ENCODE data around the gene NCOA3.
"Not testable (repeated sequence)": the region's sequence is repeated elsewhere in the genome, so short reads cannot be mapped to it uniquely, and the experiment has no call there.

Gene NCOA3

DNA sequence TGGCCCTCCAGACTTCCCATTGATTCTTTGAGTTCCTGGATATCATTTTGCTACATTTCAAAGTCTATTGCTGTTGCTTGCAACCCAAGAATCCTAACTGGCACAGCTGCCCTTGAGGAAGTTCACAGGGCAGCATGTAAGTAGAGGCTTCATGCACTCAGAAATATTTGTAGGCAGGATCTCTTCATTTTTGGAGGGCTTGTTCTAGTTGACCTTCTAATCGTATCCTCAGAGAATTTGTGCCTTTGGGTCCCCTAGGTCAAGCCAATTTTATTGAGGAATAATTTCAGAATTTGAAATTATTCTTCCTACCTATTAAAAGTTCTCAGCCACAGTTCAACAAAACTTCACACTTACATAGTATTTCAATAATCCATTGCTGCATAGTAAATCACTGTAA lies 5.6 kb upstream of the NCOA3 start:
- TF ChIP-seq CTCF (IDR thresholded peaks at IDR 0.05; ENCODE audit: insufficient read depth, missing control alignments) = no peak
- FAIRE-seq (no peak), DNase-seq (ENCODE audit: insufficient read length, low spot score) (no peak)

- no peak for FAIRE-seq
- no peak for TF ChIP-seq CTCF (IDR thresholded peaks at IDR 0.05; ENCODE audit: insufficient read depth, missing control alignments)
- DNase-seq (ENCODE audit: insufficient read length, low spot score) = no peak
These were observed 3.1 kb upstream of the NCOA3 start for GRCh38 chr20:47498606-47499005.

DNA sequence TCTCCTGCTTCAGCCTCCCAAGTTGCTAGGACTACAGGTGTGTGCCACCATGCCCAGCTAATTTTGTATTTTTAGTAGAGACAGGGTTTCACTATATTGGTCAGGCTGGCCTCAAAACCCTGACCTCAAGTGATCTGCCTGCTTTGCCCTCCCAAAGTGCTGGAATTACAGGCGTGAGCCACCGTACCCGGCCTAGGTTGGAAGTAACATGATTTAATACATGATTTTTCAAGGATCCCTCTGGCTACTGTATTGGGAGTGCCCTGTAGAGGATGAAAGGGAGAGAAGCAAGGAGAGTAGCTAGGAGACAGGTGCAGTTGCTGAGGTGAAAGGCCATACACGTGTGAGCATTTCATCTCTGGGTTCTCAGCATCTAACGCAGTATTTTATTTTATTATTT lies 2.6 kb upstream of the NCOA3 start:
- DNase-seq (ENCODE audit: insufficient read length, low spot score) = no peak
- no peak for FAIRE-seq
- no peak for TF ChIP-seq CTCF (IDR thresholded peaks at IDR 0.05; ENCODE audit: insufficient read depth, missing control alignments)

DNA sequence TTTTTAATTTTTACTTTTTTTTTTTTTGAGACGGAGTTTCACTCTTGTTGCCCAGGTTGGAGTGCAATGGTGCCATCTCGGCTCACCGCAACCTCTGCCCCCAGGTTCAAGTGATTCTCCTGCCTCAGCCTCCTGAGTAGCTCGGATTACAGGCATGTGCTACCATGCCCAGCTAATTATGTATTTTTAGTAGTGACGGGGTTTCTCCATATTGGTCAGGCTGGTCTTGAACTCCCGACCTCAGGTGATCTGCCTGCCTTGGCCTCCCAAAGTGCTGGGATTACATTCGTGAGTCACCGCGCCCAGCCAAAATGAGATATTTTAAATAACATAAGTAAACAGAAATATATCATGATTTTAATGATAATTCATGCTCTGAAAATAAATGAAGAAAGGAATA lies 1.6 kb upstream of the NCOA3 start:
- not testable (repeated sequence) for DNase-seq (ENCODE audit: insufficient read length, low spot score); FAIRE-seq

DNA sequence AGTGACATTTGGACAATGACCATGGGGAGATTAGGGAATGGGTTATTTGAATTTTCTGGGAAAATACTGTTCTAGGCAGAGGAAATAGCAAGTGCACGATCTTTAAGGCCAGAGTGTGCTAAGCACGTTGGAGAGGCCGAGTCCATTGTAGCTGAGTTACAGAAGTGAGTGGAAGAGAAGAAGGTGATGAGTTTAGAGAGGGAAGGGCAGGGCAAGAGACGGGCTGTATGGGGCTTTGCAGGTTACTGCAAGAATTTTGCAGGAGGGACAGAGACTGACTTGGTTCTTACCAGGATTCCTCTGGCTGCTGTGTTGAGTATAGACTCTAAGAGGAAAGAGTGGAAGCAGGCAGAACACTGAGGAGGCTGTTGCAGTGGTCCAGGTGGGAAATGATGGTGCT lies 1.1 kb upstream of the NCOA3 start:
- FAIRE-seq (no peak), DNase-seq (ENCODE audit: insufficient read length, low spot score) (no peak)
- no peak for TF ChIP-seq CTCF (IDR thresholded peaks at IDR 0.05; ENCODE audit: insufficient read depth, missing control alignments)

- no peak for TF ChIP-seq CTCF (IDR thresholded peaks at IDR 0.05; ENCODE audit: insufficient read depth, missing control alignments)
- DNase-seq (ENCODE audit: insufficient read length, low spot score) (no peak), FAIRE-seq (no peak)
These were observed 588 bp upstream of the NCOA3 start for GRCh38 chr20:47501116-47501481.

DNA sequence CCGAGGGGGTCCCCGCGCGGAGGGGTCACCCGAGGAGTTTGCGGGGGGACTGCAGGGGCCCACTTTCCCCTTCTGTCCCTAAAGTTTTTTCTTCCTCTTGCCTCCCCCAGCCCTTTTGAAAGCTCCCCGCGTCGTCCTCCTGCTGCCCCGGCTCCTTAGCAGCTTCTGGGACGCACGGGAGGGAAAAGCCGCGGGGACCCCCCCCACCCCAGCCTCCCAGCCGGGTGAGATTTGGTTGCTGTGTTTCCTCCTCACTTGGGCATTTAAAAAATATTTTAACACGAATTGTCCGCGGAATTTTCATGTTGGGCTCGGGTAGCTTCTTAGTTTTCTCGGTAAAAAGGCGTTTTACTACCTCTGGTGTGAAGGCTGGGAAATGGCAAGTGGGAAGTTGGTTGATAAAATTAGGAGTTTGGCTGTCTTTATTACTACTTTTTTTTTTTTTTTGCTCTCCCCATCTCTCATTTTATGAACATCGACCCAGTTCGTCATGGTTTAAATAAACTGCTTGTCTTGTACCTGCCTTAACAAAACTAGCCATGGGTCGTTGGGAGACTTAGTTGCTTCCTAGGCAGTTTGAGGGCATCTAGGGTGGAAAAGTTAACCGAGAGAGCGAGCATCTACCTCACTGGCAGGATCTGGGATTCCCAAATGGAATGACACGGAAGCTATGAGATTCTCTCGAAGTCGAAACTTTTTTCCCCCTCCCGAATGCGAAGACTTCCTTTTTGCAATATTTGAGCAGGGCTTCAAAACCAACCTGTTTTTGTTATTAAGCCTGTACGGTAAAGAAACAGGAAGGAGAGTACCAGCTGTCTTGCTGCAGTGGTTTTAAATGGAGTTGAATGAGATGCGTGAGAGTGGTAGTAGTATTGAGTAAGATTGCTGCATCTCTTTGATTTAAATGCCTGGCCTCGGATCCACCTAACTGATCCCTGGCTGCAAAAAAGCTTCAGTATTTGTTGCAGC lies 868 bp downstream of the NCOA3 start:
- no peak for TF ChIP-seq CTCF (IDR thresholded peaks at IDR 0.05; ENCODE audit: insufficient read depth, missing control alignments)
- DNase-seq (ENCODE audit: insufficient read length, low spot score) = no peak
- FAIRE-seq = no peak
